Endothelial cell of umbilical vein (primary cell): Measurements from ENCODE around the gene TARS2. TPM values are rescaled to one million over a fixed set of nuclear protein-coding genes. Genes with fewer than 3 reads are reported as not detected.

ENCODE experiments used
- BruUV-seq: library from RNA; stranded (reverse); fragments of 400-500 nt; replicated peaks from 2 replicates; lab custom pipeline; 2021; lab: Mats Ljungman, UMichigan
- CTCF ChIA-PET: fragments of 300-600, 350-600 bp; sonication (Branson Sonifier 250); formaldehyde crosslinking; loops from one replicate; lab custom pipeline; 2021; ENCODE audit warnings: antibody characterized with exemption, inconsistent platforms; lab: Charles Lee
- POLR2A ChIA-PET: fragments of 300-600, 350-600 bp; sonication (Branson Sonifier 250); formaldehyde crosslinking; loops from one replicate; lab custom pipeline; 2021; ENCODE audit warnings: antibody characterized with exemption, inconsistent platforms; lab: Charles Lee
- DNase-seq: peaks from one replicate; pipeline ENCODE4 v3.0.0-alpha.2; 2011; ENCODE audit warnings: low read depth, low spot score
- FAIRE-seq: peaks from 2 replicates; lab custom pipeline; 2011; peaks lifted over from hg19 to GRCh38; lab: Jason Lieb, UNC
- H2AFZ ChIP-seq: 2 replicates; pipeline ENCODE4 v1.6.0; 2012; ENCODE audit warnings: low read depth, low read length, control low read depth, inconsistent platforms
- H3K27ac ChIP-seq: 2 replicates; pipeline ENCODE4 v1.5.1; 2011; ENCODE audit warnings: low read depth, mild to moderate bottlenecking, control low read depth, low read length, moderate library complexity; ENCODE audit not compliant: insufficient read depth
- H3K27me3 ChIP-seq, 2 experiments: 2 replicates each; pipeline versions ENCODE4 v1.6.0 to v1.6.1; 2011; ENCODE audit warnings: low read length in 2 of 2, mixed read lengths in 1 of 2; ENCODE audit not compliant: control insufficient read depth in 2 of 2, insufficient read depth in 2 of 2
- H3K36me3 ChIP-seq, 2 experiments: 2 replicates in 1 of 2; 3 replicates in 1 of 2; pipeline ENCODE4 v1.5.1; 2011; ENCODE audit warnings: low read length in 2 of 2, mild to moderate bottlenecking in 1 of 2, moderate library complexity in 1 of 2; ENCODE audit not compliant: control insufficient read depth in 2 of 2, insufficient read depth in 2 of 2; ENCODE audit errors: extremely low read depth in 1 of 2
- H3K4me1 ChIP-seq: 3 replicates; pipeline ENCODE4 v1.5.1; 2011; ENCODE audit warnings: mild to moderate bottlenecking, low read length; ENCODE audit not compliant: control insufficient read depth, insufficient read depth; ENCODE audit errors: extremely low read depth
- H3K4me2 ChIP-seq: 2 replicates; pipeline ENCODE4 v1.6.1; 2011; ENCODE audit warnings: low read length, control low read depth, mixed read lengths; ENCODE audit not compliant: insufficient read depth
- H3K4me3 ChIP-seq, 3 experiments: fragments of 200-600 bp in 1 of 3; sonication (generic), shearing (Covaris generic) in 1 of 3; replicated peaks in 1 of 3; 2 replicates each; pipeline ENCODE4 v1.5.1; 2011 to 2016; ENCODE audit warnings: control low read depth in 3 of 3, low read length in 3 of 3, mild to moderate bottlenecking in 2 of 3, inconsistent platforms in 1 of 3, low read depth in 1 of 3, moderate library complexity in 1 of 3; ENCODE audit not compliant: insufficient read depth in 1 of 3
- H3K79me2 ChIP-seq: 2 replicates; pipeline ENCODE4 v1.6.0; 2012; ENCODE audit warnings: low read length, inconsistent platforms; ENCODE audit not compliant: control insufficient read depth, insufficient read depth
- H3K9ac ChIP-seq: replicated peaks from 2 replicates; pipeline ENCODE3; 2011; ENCODE audit warnings: low read length, control low read depth; ENCODE audit not compliant: insufficient read depth; ENCODE audit errors: extremely low read depth
- H3K9me1 ChIP-seq: replicated peaks from 3 replicates; pipeline ENCODE4 v1.6.0; 2011; ENCODE audit warnings: mild to moderate bottlenecking, low read length; ENCODE audit not compliant: control insufficient read depth, insufficient read depth; ENCODE audit errors: extremely low read depth
- H3K9me3 ChIP-seq: replicated peaks from 2 replicates; pipeline ENCODE4 v1.5.1; 2012; ENCODE audit warnings: low read length, inconsistent platforms; ENCODE audit not compliant: control insufficient read depth, insufficient read depth
- H4K20me1 ChIP-seq: replicated peaks from 2 replicates; pipeline ENCODE3; 2011; ENCODE audit warnings: mild to moderate bottlenecking, low read length; ENCODE audit not compliant: control insufficient read depth, insufficient read depth; ENCODE audit errors: extremely low read depth
- EZH2 ChIP-seq: IDR thresholded peaks from 2 replicates; pipeline ENCODE4 v1.6.1; 2012; ENCODE audit warnings: borderline replicate concordance, low read depth, mild to moderate bottlenecking, moderate library complexity, low read length, inconsistent platforms; ENCODE audit not compliant: severe bottlenecking
- FOS ChIP-seq: IDR thresholded peaks from 2 replicates; pipeline ENCODE4 v1.6.1; 2011; ENCODE audit warnings: mild to moderate bottlenecking, low read length, moderate library complexity, borderline replicate concordance; ENCODE audit not compliant: insufficient read depth
- GATA2 ChIP-seq: IDR thresholded peaks from 2 replicates; pipeline ENCODE4 v1.7.0; 2011; ENCODE audit warnings: low read depth, mild to moderate bottlenecking, moderate library complexity, mixed read lengths, low read length; ENCODE audit not compliant: insufficient read length, insufficient read depth
- JUN ChIP-seq: IDR thresholded peaks from 2 replicates; pipeline ENCODE4 v1.6.1; 2011; ENCODE audit warnings: borderline replicate concordance, low read depth; ENCODE audit not compliant: insufficient read length, insufficient read depth
- MYC ChIP-seq: IDR thresholded peaks from one replicate; pipeline ENCODE4 v1.6.1; 2011; ENCODE audit warnings: mild to moderate bottlenecking, low read depth, low read length
- POLR2A ChIP-seq: IDR thresholded peaks from 2 replicates; pipeline ENCODE4 v1.6.1; 2012; ENCODE audit warnings: low read depth, mild to moderate bottlenecking, control low read depth, low read length
- POLR2AphosphoS5 ChIP-seq: IDR thresholded peaks from 2 replicates; pipeline ENCODE4 v1.6.1; 2012; ENCODE audit warnings: low read depth, mild to moderate bottlenecking, control low read depth, low read length, moderate library complexity; ENCODE audit not compliant: insufficient read depth
- dilution Hi-C: fragments of 300-500 bp; cut with MboI; formaldehyde crosslinking; loops from one replicate; pipeline ENCODE4 v1.15.0; 2019; ENCODE audit warnings: low sequenced_read_pairs; ENCODE audit not compliant: extremely low pct_ligation_motif_present
- intact Hi-C: fragments of 100-400 bp; cut with micrococcal nuclease; formaldehyde crosslinking; loops from one replicate; pipeline ENCODE4 v1.10.0; 2022
- polyA plus RNA-seq, 4 experiments: library from polyadenylated mRNA; depleted of rRNA in 3 of 4; stranded (reverse) in 3 of 4; unstranded in 1 of 4; fragments of >200 nt; gene quantifications; 2 replicates each; pipeline versions ENCODE4 v1.2.1 to v1.2.3, GENCODE V29; 2011 to 2012; ENCODE audit warnings: missing spikeins in 1 of 4
- total RNA-seq: library from RNA; stranded (reverse); gene quantifications from 2 replicates; pipeline ENCODE4 v1.2.3, GENCODE V29; 2021
- TF ChIP-seq, protein P1 (sequence below): IDR thresholded peaks from 2 replicates; pipeline ENCODE4 v1.6.1; 2011; ENCODE audit not compliant: insufficient read depth, insufficient read length
- TF ChIP-seq, protein P2 (sequence below), 2 donors: IDR thresholded peaks; 1 replicate in 1 of 2; 2 replicates in 1 of 2; pipeline ENCODE4 v1.5.1; 2011; ENCODE audit warnings: low read length in 2 of 2, mild to moderate bottlenecking in 2 of 2, moderate library complexity in 2 of 2, control low read depth in 1 of 2, inconsistent platforms in 1 of 2, low read depth in 1 of 2; ENCODE audit not compliant: insufficient read depth in 1 of 2; ENCODE audit errors: extremely low read depth in 1 of 2

TARS2 gene
- total and polyA plus RNA-seq, 2 donors (not counting 3 experiments of a cell fraction or from before 2014, with no cell fraction given), result 21.5 to 22.0 TPM

DNA sequence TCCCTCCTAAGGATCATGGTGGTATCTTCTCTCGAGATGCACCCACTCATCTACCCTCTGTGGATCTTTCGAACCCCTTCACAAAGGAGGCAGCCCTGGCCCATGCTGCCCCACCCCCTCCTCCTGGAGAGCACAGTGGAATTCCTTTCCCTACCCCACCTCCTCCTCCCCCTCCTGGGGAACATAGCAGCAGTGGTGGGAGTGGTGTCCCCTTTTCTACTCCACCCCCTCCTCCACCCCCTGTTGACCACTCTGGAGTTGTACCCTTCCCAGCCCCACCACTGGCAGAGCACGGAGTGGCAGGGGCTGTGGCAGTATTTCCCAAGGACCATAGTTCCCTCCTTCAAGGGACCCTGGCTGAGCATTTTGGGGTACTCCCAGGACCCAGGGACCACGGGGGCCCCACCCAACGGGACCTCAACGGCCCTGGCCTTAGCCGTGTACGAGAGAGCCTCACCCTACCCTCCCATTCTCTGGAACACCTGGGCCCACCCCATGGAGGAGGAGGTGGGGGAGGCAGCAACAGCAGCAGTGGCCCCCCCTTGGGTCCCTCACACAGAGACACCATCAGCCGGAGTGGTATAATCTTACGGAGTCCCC is 14.5 kb upstream of the TARS2 start:
- POLR2A ChIA-PET, result no interaction called here
- intact Hi-C loops, result no loop called here

More for the DNA sequence above, 14.5 kb upstream of the TARS2 start:
- Histone ChIP-seq H3K79me2 (no peaks in the 10 kb centered on the region), H3K36me3 (peaks cover 4 to 22% of the 10 kb centered on the region in 2 experiments), H3K27me3 (no peaks in the 10 kb centered on the region), H3K9me3 (no peaks in the 10 kb centered on the region), H4K20me1 (no peaks in the 10 kb centered on the region), H3K27ac (no peak overlapping the region), H2AFZ (no peak overlapping the region), H3K4me3 (no peak overlapping the region), H3K9me1 (no peaks in the 10 kb centered on the region), H3K4me2 (no peak overlapping the region), H3K4me1 (no peaks in the 10 kb centered on the region), H3K9ac (no peak overlapping the region)
- TF ChIP-seq JUN (no peak), FOS (no peak), GATA2 (no peak), POLR2A (no peak), MYC (no peak), POLR2AphosphoS5 (no peak), EZH2 (no peak)
- TF ChIP-seq, protein P1, sequence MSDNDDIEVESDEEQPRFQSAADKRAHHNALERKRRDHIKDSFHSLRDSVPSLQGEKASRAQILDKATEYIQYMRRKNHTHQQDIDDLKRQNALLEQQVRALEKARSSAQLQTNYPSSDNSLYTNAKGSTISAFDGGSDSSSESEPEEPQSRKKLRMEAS, result no peak
- TF ChIP-seq, protein P2, sequence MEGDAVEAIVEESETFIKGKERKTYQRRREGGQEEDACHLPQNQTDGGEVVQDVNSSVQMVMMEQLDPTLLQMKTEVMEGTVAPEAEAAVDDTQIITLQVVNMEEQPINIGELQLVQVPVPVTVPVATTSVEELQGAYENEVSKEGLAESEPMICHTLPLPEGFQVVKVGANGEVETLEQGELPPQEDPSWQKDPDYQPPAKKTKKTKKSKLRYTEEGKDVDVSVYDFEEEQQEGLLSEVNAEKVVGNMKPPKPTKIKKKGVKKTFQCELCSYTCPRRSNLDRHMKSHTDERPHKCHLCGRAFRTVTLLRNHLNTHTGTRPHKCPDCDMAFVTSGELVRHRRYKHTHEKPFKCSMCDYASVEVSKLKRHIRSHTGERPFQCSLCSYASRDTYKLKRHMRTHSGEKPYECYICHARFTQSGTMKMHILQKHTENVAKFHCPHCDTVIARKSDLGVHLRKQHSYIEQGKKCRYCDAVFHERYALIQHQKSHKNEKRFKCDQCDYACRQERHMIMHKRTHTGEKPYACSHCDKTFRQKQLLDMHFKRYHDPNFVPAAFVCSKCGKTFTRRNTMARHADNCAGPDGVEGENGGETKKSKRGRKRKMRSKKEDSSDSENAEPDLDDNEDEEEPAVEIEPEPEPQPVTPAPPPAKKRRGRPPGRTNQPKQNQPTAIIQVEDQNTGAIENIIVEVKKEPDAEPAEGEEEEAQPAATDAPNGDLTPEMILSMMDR (IDR thresholded peaks at IDR 0.05; ENCODE audit: extremely low read depth in 1 of 2, insufficient read depth in 1 of 2, low read depth in 1 of 2, low read length in 2 of 2), result no peak
- DNase-seq, result no peak
- FAIRE-seq, result no peak
- CTCF ChIA-PET, result no interaction called here
- BruUV-seq, result no TSS peak
- dilution Hi-C loops, result no loop called here
